Measurements from ENCODE around the gene CCDC198. TPM values are rescaled to one million over a fixed set of nuclear protein-coding genes. Genes with fewer than 3 reads are reported as not detected.

Gene CCDC198
- polyA plus RNA-seq, 1 donor (not counting 4 experiments of a cell fraction or from before 2014, with no cell fraction given), result not detected

DNA sequence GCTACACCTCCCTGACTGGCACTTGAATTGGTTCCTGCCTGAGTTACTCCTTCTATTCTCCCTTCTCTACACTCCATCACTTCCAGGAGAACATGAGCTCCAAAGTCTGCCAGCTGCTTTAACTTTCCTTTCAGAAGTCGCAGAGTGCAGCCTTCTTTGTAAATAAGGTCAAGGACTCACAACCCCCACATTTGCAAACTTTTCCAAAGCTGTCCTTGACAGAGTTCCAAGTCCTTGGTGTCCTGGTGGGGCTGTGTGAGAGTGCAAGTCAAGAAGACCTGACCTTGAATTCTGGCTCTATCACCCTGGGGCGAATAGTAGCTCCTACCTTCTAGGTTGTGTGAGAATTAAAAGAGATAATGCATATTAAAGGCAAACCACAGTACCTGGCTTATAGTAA, 15.6 kb downstream of the CCDC198 start:
- dilution Hi-C loops (cut with MboI; ENCODE audit: extremely low pct_ligation_motif_present, low sequenced_read_pairs), result no loop called here

GRCh38 chr14:57470909-57471308, 22.7 kb downstream of the CCDC198 start:
- FAIRE-seq, result no peak
- no peaks in the 10 kb centered on the region for H3K27me3 ChIP-seq (ENCODE audit: control insufficient read depth, extremely low read depth, insufficient read depth, low read length)
- dilution Hi-C loops (cut with MboI; ENCODE audit: extremely low pct_ligation_motif_present, low sequenced_read_pairs), result no loop called here

More for the DNA sequence above, 15.6 kb downstream of the CCDC198 start:
- FAIRE-seq (no peak), DNase-seq (ENCODE audit: low read depth, low spot score) (no peak)
- H3K4me3 ChIP-seq (ENCODE audit: control insufficient read depth in 2 of 3, extremely low read depth in 1 of 3, insufficient read depth in 2 of 3, low read depth in 1 of 3, low read length in 3 of 3), result no peak overlapping the region
- no peak overlapping the region for H3K9ac ChIP-seq (ENCODE audit: control insufficient read depth, extremely low read depth, insufficient read depth, low read length)
- H3K79me2 ChIP-seq (ENCODE audit: control insufficient read depth, insufficient read depth, low read length), result no peaks in the 10 kb centered on the region
- H2AFZ ChIP-seq (ENCODE audit: control insufficient read depth, low read length), result no peak overlapping the region
- no peaks in the 10 kb centered on the region for H4K20me1 ChIP-seq (ENCODE audit: control insufficient read depth, extremely low read depth, insufficient read depth, low read length)
- no peaks in the 10 kb centered on the region for H3K9me3 ChIP-seq (ENCODE audit: control insufficient read depth, low read depth, low read length)
- no peak overlapping the region for H3K27ac ChIP-seq (ENCODE audit: control insufficient read depth, insufficient read depth, low read length)
- H3K4me1 ChIP-seq (ENCODE audit: control insufficient read depth, extremely low read depth, insufficient read depth, low read length), result no peaks in the 10 kb centered on the region
- H3K4me2 ChIP-seq (ENCODE audit: control insufficient read depth, extremely low read depth, insufficient read depth, low read depth, low read length), result no peak overlapping the region
- H3K36me3 ChIP-seq (ENCODE audit: control insufficient read depth in 2 of 2, extremely low read depth in 1 of 2, insufficient read depth in 2 of 2, low read length in 2 of 2), result no peaks in the 10 kb centered on the region
- H3K9me1 ChIP-seq (ENCODE audit: control insufficient read depth, extremely low read depth, insufficient read depth, low read length), result no peaks in the 10 kb centered on the region
- TF ChIP-seq, protein P1, sequence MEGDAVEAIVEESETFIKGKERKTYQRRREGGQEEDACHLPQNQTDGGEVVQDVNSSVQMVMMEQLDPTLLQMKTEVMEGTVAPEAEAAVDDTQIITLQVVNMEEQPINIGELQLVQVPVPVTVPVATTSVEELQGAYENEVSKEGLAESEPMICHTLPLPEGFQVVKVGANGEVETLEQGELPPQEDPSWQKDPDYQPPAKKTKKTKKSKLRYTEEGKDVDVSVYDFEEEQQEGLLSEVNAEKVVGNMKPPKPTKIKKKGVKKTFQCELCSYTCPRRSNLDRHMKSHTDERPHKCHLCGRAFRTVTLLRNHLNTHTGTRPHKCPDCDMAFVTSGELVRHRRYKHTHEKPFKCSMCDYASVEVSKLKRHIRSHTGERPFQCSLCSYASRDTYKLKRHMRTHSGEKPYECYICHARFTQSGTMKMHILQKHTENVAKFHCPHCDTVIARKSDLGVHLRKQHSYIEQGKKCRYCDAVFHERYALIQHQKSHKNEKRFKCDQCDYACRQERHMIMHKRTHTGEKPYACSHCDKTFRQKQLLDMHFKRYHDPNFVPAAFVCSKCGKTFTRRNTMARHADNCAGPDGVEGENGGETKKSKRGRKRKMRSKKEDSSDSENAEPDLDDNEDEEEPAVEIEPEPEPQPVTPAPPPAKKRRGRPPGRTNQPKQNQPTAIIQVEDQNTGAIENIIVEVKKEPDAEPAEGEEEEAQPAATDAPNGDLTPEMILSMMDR (optimal IDR thresholded peaks at IDR 0.05 in 1 of 3, IDR thresholded peaks at IDR 0.05 in 1 of 3, conservative IDR thresholded peaks at IDR 0.05 in 1 of 3; ENCODE audit: extremely low read depth in 1 of 3, insufficient read depth in 2 of 3, low read length in 3 of 3), result no peak
- TF ChIP-seq EZH2 (IDR thresholded peaks at IDR 0.05; ENCODE audit: low read length), result no peak
- H3K27me3 ChIP-seq (ENCODE audit: control insufficient read depth, extremely low read depth, insufficient read depth, low read length), result peaks cover 2% of the 10 kb centered on the region

More at GRCh38 chr14:57470909-57471308, 22.7 kb downstream of the CCDC198 start:
- no peak overlapping the region for H3K27ac ChIP-seq (ENCODE audit: control insufficient read depth, insufficient read depth, low read length)
- no peaks in the 10 kb centered on the region for H3K4me1 ChIP-seq (ENCODE audit: control insufficient read depth, extremely low read depth, insufficient read depth, low read length)
- DNase-seq (ENCODE audit: low read depth, low spot score), result no peak
- no peak overlapping the region for H3K9ac ChIP-seq (ENCODE audit: control insufficient read depth, extremely low read depth, insufficient read depth, low read length)
- no peaks in the 10 kb centered on the region for H3K9me3 ChIP-seq (ENCODE audit: control insufficient read depth, low read depth, low read length)
- no peaks in the 10 kb centered on the region for H4K20me1 ChIP-seq (ENCODE audit: control insufficient read depth, extremely low read depth, insufficient read depth, low read length)
- H3K36me3 ChIP-seq (ENCODE audit: control insufficient read depth in 2 of 2, extremely low read depth in 1 of 2, insufficient read depth in 2 of 2, low read length in 2 of 2), result no peaks in the 10 kb centered on the region
- no peaks in the 10 kb centered on the region for H3K79me2 ChIP-seq (ENCODE audit: control insufficient read depth, insufficient read depth, low read length)
- TF ChIP-seq, protein P1 (optimal IDR thresholded peaks at IDR 0.05 in 1 of 3, IDR thresholded peaks at IDR 0.05 in 1 of 3, conservative IDR thresholded peaks at IDR 0.05 in 1 of 3; ENCODE audit: extremely low read depth in 1 of 3, insufficient read depth in 2 of 3, low read length in 3 of 3), result no peak
- no peak for TF ChIP-seq EZH2 (IDR thresholded peaks at IDR 0.05; ENCODE audit: low read length)
- no peak overlapping the region for H3K4me2 ChIP-seq (ENCODE audit: control insufficient read depth, extremely low read depth, insufficient read depth, low read depth, low read length)
- H2AFZ ChIP-seq (ENCODE audit: control insufficient read depth, low read length), result no peak overlapping the region
- H3K9me1 ChIP-seq (ENCODE audit: control insufficient read depth, extremely low read depth, insufficient read depth, low read length), result no peaks in the 10 kb centered on the region
- no peak overlapping the region for H3K4me3 ChIP-seq (ENCODE audit: control insufficient read depth in 2 of 3, extremely low read depth in 1 of 3, insufficient read depth in 2 of 3, low read depth in 1 of 3, low read length in 3 of 3)
